Ishikawa (cell line): ENCODE results near the gene KLF1.
A peak's percentile ranks its signal among the peaks of the same experiment; 100 is the strongest.

ENCODE experiments used
- CEBPB ChIP-seq: IDR thresholded peaks from 2 replicates; pipeline ENCODE4 v1.6.1; 2012
- CREB1 ChIP-seq: IDR thresholded peaks from 2 replicates; pipeline ENCODE4 v1.6.1; 2012; ENCODE audit warnings: low read depth
- EGR1 ChIP-seq: IDR thresholded peaks from 2 replicates; pipeline ENCODE4 v1.6.1; 2012
- EP300 ChIP-seq: IDR thresholded peaks from 2 replicates; pipeline ENCODE4 v1.6.1; 2012; ENCODE audit warnings: borderline replicate concordance
- FOXM1 ChIP-seq: IDR thresholded peaks from 2 replicates; pipeline ENCODE4 v1.6.1; 2012; ENCODE audit warnings: low read depth, borderline replicate concordance
- NFIC ChIP-seq: IDR thresholded peaks from 2 replicates; pipeline ENCODE4 v1.6.1; 2012
- RAD21 ChIP-seq: IDR thresholded peaks from 2 replicates; pipeline ENCODE4 v1.6.1; 2012; ENCODE audit warnings: low read depth
- TAF1 ChIP-seq: IDR thresholded peaks from 2 replicates; pipeline ENCODE4 v1.6.1; 2012; ENCODE audit warnings: low read depth, mild to moderate bottlenecking
- TCF12 ChIP-seq: IDR thresholded peaks from 2 replicates; pipeline ENCODE4 v1.6.1; 2012; ENCODE audit warnings: low read depth
- TEAD4 ChIP-seq: IDR thresholded peaks from 2 replicates; pipeline ENCODE4 v1.6.1; 2012
- YY1 ChIP-seq: IDR thresholded peaks from 2 replicates; pipeline ENCODE4 v1.6.1; 2012; ENCODE audit warnings: low read depth
- ZBTB7A ChIP-seq: IDR thresholded peaks from 2 replicates; pipeline ENCODE4 v1.6.1; 2012; ENCODE audit warnings: low read depth
- TF ChIP-seq, protein P1 (sequence below): IDR thresholded peaks from 2 replicates; pipeline ENCODE4 v1.6.1; 2012
- TF ChIP-seq, protein P2 (sequence below): IDR thresholded peaks from 2 replicates; pipeline ENCODE4 v1.6.1; 2012; ENCODE audit warnings: low read depth, mild to moderate bottlenecking
- TF ChIP-seq, protein P3 (sequence below): IDR thresholded peaks from 2 replicates; pipeline ENCODE4 v1.6.1; 2012

Gene KLF1

DNA sequence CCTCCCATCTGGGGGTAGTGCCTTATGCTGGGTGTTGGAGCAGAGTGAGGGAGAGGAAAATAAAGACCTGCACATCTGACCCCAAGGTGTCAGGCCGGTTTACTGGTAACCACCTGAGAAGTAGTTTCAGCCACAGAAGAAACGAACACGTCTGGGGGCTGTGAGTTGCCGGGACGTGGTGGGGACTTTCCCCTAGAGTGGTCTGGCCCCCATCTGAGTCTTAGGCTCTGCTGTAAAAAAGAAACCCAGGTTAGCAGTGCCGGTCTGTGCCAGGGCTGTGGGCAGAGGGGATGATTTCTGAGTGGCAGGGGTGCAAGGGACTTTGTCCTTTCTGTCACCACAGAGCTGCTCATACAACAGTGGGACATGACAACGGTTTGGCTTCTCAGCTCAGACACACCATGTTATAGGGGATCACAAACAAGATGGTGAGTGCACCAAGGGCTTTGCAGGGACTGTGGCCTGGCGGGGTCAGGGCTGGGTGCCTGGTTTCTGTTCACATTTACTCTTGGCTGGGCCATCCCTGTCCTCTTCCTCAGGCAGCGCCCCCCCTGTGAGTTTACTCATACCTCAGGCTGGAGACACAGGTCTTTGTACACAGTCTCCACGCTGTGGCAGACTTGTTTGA lies 13.0 kb upstream of the KLF1 start:
- TF ChIP-seq EGR1 (no peak), YY1 (no peak), NFIC (no peak)
- TF ChIP-seq, protein P1, sequence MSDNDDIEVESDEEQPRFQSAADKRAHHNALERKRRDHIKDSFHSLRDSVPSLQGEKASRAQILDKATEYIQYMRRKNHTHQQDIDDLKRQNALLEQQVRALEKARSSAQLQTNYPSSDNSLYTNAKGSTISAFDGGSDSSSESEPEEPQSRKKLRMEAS: no peak

DNA sequence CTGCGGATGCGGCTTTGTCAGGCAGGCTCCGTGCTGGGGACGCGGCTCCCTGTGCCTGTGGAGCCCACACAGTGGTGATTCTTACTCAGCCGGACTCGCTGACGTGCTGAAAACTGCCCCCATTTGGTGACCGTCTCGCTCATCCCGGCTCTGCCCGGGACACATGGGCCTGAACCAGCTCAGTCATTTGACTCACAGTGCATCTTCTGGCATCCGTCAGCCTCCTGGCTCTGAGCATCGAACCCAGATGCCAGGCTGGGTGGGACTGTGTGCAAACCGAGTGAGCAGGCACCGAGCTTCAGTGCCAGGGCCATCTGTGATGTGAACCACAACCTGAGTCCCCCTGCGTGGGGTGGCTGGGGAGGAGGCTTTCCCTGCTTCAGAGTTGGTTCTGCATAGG lies 9.5 kb upstream of the KLF1 start:
- TF ChIP-seq FOXM1 (no peak), NFIC (no peak), TCF12 (no peak), TAF1 (no peak), TEAD4 (no peak), EP300 (no peak), CEBPB (no peak), EGR1 (no peak), CREB1 (no peak), YY1 (no peak), ZBTB7A (no peak), RAD21 (no peak)
- TF ChIP-seq, protein P2, sequence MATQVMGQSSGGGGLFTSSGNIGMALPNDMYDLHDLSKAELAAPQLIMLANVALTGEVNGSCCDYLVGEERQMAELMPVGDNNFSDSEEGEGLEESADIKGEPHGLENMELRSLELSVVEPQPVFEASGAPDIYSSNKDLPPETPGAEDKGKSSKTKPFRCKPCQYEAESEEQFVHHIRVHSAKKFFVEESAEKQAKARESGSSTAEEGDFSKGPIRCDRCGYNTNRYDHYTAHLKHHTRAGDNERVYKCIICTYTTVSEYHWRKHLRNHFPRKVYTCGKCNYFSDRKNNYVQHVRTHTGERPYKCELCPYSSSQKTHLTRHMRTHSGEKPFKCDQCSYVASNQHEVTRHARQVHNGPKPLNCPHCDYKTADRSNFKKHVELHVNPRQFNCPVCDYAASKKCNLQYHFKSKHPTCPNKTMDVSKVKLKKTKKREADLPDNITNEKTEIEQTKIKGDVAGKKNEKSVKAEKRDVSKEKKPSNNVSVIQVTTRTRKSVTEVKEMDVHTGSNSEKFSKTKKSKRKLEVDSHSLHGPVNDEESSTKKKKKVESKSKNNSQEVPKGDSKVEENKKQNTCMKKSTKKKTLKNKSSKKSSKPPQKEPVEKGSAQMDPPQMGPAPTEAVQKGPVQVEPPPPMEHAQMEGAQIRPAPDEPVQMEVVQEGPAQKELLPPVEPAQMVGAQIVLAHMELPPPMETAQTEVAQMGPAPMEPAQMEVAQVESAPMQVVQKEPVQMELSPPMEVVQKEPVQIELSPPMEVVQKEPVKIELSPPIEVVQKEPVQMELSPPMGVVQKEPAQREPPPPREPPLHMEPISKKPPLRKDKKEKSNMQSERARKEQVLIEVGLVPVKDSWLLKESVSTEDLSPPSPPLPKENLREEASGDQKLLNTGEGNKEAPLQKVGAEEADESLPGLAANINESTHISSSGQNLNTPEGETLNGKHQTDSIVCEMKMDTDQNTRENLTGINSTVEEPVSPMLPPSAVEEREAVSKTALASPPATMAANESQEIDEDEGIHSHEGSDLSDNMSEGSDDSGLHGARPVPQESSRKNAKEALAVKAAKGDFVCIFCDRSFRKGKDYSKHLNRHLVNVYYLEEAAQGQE: no peak
- TF ChIP-seq, protein P1: no peak
- TF ChIP-seq, protein P3, sequence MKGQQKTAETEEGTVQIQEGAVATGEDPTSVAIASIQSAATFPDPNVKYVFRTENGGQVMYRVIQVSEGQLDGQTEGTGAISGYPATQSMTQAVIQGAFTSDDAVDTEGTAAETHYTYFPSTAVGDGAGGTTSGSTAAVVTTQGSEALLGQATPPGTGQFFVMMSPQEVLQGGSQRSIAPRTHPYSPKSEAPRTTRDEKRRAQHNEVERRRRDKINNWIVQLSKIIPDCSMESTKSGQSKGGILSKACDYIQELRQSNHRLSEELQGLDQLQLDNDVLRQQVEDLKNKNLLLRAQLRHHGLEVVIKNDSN: no peak

DNA sequence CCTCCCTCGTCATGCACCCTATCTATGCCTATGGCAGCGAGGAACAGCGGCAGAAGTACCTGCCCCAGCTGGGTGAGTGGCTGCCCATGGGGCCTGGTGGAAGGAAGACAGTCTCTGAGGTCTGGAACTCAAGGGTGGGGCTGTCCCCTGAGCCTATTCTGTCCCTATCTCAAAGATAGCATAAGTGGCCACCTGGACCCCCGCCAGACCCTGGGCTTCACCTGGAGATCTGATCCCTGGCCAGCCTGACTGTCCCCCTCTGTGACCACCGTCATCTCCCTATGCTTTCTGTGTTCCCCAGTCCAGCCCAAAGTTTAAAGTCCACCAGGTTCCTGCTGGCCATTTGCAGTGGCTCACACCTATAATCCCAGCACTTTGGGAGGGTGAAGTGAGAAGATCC lies 6.6 kb upstream of the KLF1 start:
- TF ChIP-seq TAF1: no peak
- no peak for TF ChIP-seq EP300

DNA sequence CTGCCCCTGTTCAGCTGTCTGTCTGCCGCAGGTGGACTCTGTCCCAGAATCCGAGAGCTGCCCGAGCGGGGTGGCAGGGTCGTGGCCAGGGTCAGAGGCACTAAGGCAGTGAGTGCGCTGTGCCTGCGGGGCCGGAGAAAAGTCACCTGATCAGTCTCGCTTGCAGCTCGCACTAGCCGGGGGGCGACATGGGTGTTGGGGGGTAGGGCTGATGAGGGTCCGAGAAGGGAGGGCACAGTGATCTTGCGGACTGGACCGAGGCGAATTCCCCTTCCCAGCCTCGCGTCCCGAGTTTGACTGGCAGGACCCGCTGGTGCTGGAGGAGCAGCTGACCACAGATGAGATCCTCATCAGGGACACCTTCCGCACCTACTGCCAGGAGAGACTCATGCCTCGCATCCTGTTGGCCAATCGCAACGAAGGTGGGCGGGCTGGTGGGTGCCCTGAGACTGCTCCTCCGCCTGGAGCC lies 4.6 kb upstream of the KLF1 start:
- TF ChIP-seq TAF1: no peak
- TF ChIP-seq, protein P1: no peak
- no peak for TF ChIP-seq EP300
- no peak for TF ChIP-seq YY1
- no peak for TF ChIP-seq RAD21
- no peak for TF ChIP-seq TEAD4
- TF ChIP-seq CREB1: no peak
- TF ChIP-seq FOXM1: no peak
- TF ChIP-seq EGR1: no peak
- no peak for TF ChIP-seq ZBTB7A
- no peak for TF ChIP-seq NFIC
- TF ChIP-seq, protein P2: no peak; the same call in 1 of the 2 replicates
- TF ChIP-seq, protein P3: no peak
- no peak for TF ChIP-seq CEBPB
- TF ChIP-seq TCF12: no peak

DNA sequence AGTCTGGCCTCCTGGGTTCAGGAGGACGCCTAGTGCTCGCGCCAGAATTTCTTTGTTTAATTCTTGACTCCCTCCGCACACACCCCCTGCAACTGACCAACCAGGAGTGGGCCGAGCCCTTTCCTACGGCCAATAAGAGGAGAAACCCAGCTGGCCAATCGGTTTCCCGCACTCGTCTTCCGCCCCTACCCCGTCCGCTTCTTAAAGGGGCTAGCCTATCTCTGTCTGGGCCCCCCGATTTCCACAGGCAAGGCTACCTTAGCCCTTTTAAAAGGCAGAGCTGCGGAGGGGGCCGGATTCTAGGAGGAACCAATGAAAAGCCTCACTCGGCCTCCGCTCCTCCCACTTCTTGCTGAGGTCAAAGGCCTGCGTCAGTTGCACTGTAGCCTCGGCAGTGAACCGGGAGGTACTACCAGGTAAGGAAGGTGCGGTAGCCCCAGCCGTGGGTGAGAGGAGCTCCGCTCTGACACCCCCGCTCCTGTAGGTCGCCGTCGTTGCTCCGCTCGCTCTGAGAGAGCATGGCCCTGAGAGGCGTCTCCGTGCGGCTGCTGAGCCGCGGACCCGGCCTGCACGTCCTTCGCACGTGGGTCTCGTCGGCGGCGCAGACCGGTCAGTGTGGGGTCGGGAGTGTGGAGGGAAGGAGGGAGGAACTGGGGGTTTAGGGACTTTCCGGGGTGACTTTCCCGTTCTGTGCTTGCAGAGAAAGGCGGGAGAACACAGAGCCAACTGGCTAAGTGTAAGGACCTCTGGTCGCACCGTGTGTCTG lies 4.0 kb upstream of the KLF1 start, which contains the start of gene GCDH:
TSS of gene GCDH (plus strand) at position 374 of the 766 bp plus-strand sequence. CDS start at position 519, 145 bp downstream.
- peak; percentile 66; the same call in 1 of the 2 replicates for TF ChIP-seq TAF1
- TF ChIP-seq RAD21: peak; percentile 8; the same call in 1 of the 2 replicates
- TF ChIP-seq NFIC: no peak
- TF ChIP-seq, protein P1: peak; percentile 82
- no peak for TF ChIP-seq ZBTB7A
- peak; percentile 91 for TF ChIP-seq CREB1
